Gastroesophageal sphincter (tissue), 4 donors: ENCODE results near the gene PTPN4. TPM values are rescaled to one million over a fixed set of nuclear protein-coding genes. Genes with fewer than 3 reads are reported as not detected.

Experiments
- ATAC-seq: fragments of 150-250 bp; one replicate; pipeline ENCODE4 v1.9.1; 2016; ENCODE audit warnings: mild to moderate bottlenecking, moderate library complexity
- H3K27ac ChIP-seq, 4 donors: fragments of 200-600 bp; sonication (generic) in 3 of 4; 1 replicate in 3 of 4; 2 replicates in 1 of 4; pipeline ENCODE4 v1.5.1; 2016 to 2019
- H3K27me3 ChIP-seq: fragments of 200-600 bp; sonication (generic); one replicate; pipeline ENCODE4 v1.5.1; 2019
- H3K36me3 ChIP-seq, 2 donors: fragments of 200-600 bp; sonication (generic); one replicate each; pipeline ENCODE4 v1.5.1; 2019; ENCODE audit warnings: control low read depth in 1 of 2
- H3K4me1 ChIP-seq, 3 donors: fragments of 200-600 bp; sonication (generic); 1 replicate in 2 of 3; 2 replicates in 1 of 3; pipeline ENCODE4 v1.5.1; 2016 to 2019; ENCODE audit warnings: control low read depth in 2 of 3
- H3K4me3 ChIP-seq, 2 donors: fragments of 200-600 bp; sonication (generic); one replicate each; pipeline ENCODE4 v1.5.1; 2019; ENCODE audit warnings: mild to moderate bottlenecking in 1 of 2, moderate library complexity in 1 of 2
- H3K9me3 ChIP-seq, 3 donors: fragments of 200-600 bp; sonication (generic); one replicate each; pipeline ENCODE4 v1.5.1; 2017 to 2019; ENCODE audit warnings: control low read depth in 2 of 3
- CTCF ChIP-seq, 4 experiments: fragments of 200-600 bp in 2 of 4; fragments of 450-650 bp in 2 of 4; sonication (generic) in 1 of 4; IDR thresholded peaks; one replicate each; pipeline ENCODE4 v1.5.1; 2017 to 2019; ENCODE audit warnings: antibody characterized with exemption in 4 of 4, mild to moderate bottlenecking in 2 of 4, moderate library complexity in 2 of 4
- EP300 ChIP-seq: sonication (generic); formaldehyde crosslinking; IDR thresholded peaks from one replicate; pipeline ENCODE4 v1.6.1; 2017; ENCODE audit warnings: antibody characterized with exemption, mild to moderate bottlenecking
- POLR2A ChIP-seq, 2 donors: fragments of 450-650 bp; IDR thresholded peaks; one replicate each; pipeline ENCODE4 v1.6.1; 2017; ENCODE audit warnings: antibody characterized with exemption in 2 of 2, mild to moderate bottlenecking in 2 of 2, moderate library complexity in 1 of 2
- POLR2AphosphoS5 ChIP-seq: sonication (generic); formaldehyde crosslinking; IDR thresholded peaks from one replicate; pipeline ENCODE4 v1.6.1; 2017; ENCODE audit warnings: antibody characterized with exemption
- WGBS, 2 donors: methylation state at CpG; one replicate each; pipeline ENCODE4 v1.1.5; 2018; ENCODE audit warnings: low coverage in 1 of 2; 5-methylcytosine and 5-hydroxymethylcytosine counted together
- total RNA-seq, 4 donors: library from RNA; depleted of rRNA; stranded (reverse); fragments of >200 nt; gene quantifications; one replicate each; pipeline ENCODE4 v1.1.0, GENCODE V29; 2016

The PTPN4 gene
- total RNA-seq, 4 donors from 2014 or later, result 15.6 to 50.1 (median 30.7) TPM

GRCh38 chr2:119897736-119898395 lies 138.1 kb downstream of the PTPN4 start:
- Histone ChIP-seq H3K4me3 (no peak overlapping the region), H3K27ac (no peak overlapping the region), H3K4me1 (no peaks in the 10 kb centered on the region), H3K27me3 (no peaks in the 10 kb centered on the region), H3K9me3 (no peaks in the 10 kb centered on the region), H3K36me3 (peaks cover 0 to 42% of the 10 kb centered on the region in 2 donors)
- ATAC-seq, result no peak
- TF ChIP-seq POLR2A (IDR thresholded peaks at IDR 0.05), result no peak
- TF ChIP-seq POLR2AphosphoS5, result no peak
- TF ChIP-seq EP300, result no peak
- no peak for TF ChIP-seq CTCF (IDR thresholded peaks at IDR 0.05)
- WGBS, 2 donors, result 72% methylated on average over 5 of the region's 5 CpGs

- Histone ChIP-seq H3K9me3 (no peaks in the 10 kb centered on the region), H3K27ac (no peak overlapping the region), H3K36me3 (peaks cover 0 to 43% of the 10 kb centered on the region in 2 donors), H3K27me3 (no peaks in the 10 kb centered on the region), H3K4me1 (no peaks in the 10 kb centered on the region), H3K4me3 (no peak overlapping the region)
- TF ChIP-seq POLR2A (IDR thresholded peaks at IDR 0.05) (no peak), CTCF (IDR thresholded peaks at IDR 0.05) (no peak), EP300 (no peak), POLR2AphosphoS5 (no peak)
- ATAC-seq, result no peak
- 90 to 100% methylated on average over 1 to 2 of the region's 2 CpGs for WGBS, 2 donors
These were observed 141.3 kb downstream of the PTPN4 start for GRCh38 chr2:119901013-119901412.

GRCh38 chr2:119910566-119910965 lies 150.8 kb downstream of the PTPN4 start:
- no peak for ATAC-seq
- no peak overlapping the region for H3K27ac ChIP-seq
- no peaks in the 10 kb centered on the region for H3K9me3 ChIP-seq
- no peaks in the 10 kb centered on the region for H3K27me3 ChIP-seq
- WGBS, 2 donors, result 78 to 93% methylated on average over 2 of the region's 2 CpGs
- H3K4me1 ChIP-seq, result no peaks in the 10 kb centered on the region
- H3K36me3 ChIP-seq, result peaks cover 0 to 14% of the 10 kb centered on the region in 2 donors
- no peak for TF ChIP-seq POLR2A (IDR thresholded peaks at IDR 0.05)
- no peak for TF ChIP-seq CTCF (IDR thresholded peaks at IDR 0.05)
- no peak for TF ChIP-seq EP300
- TF ChIP-seq POLR2AphosphoS5, result no peak
- H3K4me3 ChIP-seq, result no peak overlapping the region

GRCh38 chr2:119914266-119914665 lies 154.5 kb downstream of the PTPN4 start:
- Histone ChIP-seq H3K27me3 (no peaks in the 10 kb centered on the region), H3K9me3 (no peaks in the 10 kb centered on the region), H3K4me3 (no peak overlapping the region), H3K27ac (no peak overlapping the region), H3K36me3 (peaks cover 0 to 6% of the 10 kb centered on the region in 2 donors), H3K4me1 (no peaks in the 10 kb centered on the region)
- TF ChIP-seq POLR2AphosphoS5, result no peak
- no peak for TF ChIP-seq CTCF (IDR thresholded peaks at IDR 0.05)
- TF ChIP-seq POLR2A (IDR thresholded peaks at IDR 0.05), result no peak
- no peak for TF ChIP-seq EP300
- WGBS, 2 donors, result 15 to 43% methylated on average over 1 of the region's 1 CpG
- no peak for ATAC-seq

- 100% methylated on average over 1 of the region's 1 CpG; no CpG with 5 or more reads in 1 of the 2 donors for WGBS, 2 donors
- no peak for TF ChIP-seq POLR2AphosphoS5
- no peak for TF ChIP-seq EP300
- no peak for TF ChIP-seq CTCF (IDR thresholded peaks at IDR 0.05)
- no peak for TF ChIP-seq POLR2A (IDR thresholded peaks at IDR 0.05)
- no peaks in the 10 kb centered on the region for H3K36me3 ChIP-seq
- H3K27ac ChIP-seq, result no peak overlapping the region
- no peak overlapping the region for H3K4me3 ChIP-seq
- H3K27me3 ChIP-seq, result no peaks in the 10 kb centered on the region
- no peaks in the 10 kb centered on the region for H3K4me1 ChIP-seq
- no peaks in the 10 kb centered on the region for H3K9me3 ChIP-seq
- no peak for ATAC-seq
These were observed 162.1 kb downstream of the PTPN4 start for GRCh38 chr2:119921825-119922224.
